ENCODE results near the gene HAUS7.
"Not testable (repeated sequence)": the region's sequence is repeated elsewhere in the genome, so short reads cannot be mapped to it uniquely, and the experiment has no call there.

DNA sequence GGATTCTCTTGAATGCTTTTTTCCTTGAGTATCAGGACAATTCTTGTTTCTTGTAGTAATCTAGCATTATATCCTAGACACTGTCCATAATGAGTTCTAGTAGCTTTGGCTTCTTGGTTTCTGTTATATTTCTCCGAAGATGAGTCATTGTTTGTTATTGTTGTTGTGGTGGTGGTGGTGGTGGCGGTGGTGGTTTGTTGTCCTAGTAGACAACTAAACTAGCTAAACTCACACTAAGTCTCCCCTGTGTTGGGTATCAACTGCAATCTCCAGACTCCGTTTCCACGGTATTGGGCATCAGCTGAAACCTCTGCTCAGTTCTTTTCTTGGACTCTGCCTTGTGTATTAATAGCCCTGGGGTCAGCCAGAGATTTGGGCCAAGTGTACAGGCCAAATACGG, 66.0 kb downstream of the HAUS7 start:
- TF ChIP-seq, protein P1, sequence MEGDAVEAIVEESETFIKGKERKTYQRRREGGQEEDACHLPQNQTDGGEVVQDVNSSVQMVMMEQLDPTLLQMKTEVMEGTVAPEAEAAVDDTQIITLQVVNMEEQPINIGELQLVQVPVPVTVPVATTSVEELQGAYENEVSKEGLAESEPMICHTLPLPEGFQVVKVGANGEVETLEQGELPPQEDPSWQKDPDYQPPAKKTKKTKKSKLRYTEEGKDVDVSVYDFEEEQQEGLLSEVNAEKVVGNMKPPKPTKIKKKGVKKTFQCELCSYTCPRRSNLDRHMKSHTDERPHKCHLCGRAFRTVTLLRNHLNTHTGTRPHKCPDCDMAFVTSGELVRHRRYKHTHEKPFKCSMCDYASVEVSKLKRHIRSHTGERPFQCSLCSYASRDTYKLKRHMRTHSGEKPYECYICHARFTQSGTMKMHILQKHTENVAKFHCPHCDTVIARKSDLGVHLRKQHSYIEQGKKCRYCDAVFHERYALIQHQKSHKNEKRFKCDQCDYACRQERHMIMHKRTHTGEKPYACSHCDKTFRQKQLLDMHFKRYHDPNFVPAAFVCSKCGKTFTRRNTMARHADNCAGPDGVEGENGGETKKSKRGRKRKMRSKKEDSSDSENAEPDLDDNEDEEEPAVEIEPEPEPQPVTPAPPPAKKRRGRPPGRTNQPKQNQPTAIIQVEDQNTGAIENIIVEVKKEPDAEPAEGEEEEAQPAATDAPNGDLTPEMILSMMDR (conservative IDR thresholded peaks at IDR 0.05) = not testable (repeated sequence)
- TF ChIP-seq EZH2 (IDR thresholded peaks at IDR 0.05; ENCODE audit: low read depth) = not testable (repeated sequence)
